ENCODE data around the gene SLC2A6.

Gene SLC2A6

DNA sequence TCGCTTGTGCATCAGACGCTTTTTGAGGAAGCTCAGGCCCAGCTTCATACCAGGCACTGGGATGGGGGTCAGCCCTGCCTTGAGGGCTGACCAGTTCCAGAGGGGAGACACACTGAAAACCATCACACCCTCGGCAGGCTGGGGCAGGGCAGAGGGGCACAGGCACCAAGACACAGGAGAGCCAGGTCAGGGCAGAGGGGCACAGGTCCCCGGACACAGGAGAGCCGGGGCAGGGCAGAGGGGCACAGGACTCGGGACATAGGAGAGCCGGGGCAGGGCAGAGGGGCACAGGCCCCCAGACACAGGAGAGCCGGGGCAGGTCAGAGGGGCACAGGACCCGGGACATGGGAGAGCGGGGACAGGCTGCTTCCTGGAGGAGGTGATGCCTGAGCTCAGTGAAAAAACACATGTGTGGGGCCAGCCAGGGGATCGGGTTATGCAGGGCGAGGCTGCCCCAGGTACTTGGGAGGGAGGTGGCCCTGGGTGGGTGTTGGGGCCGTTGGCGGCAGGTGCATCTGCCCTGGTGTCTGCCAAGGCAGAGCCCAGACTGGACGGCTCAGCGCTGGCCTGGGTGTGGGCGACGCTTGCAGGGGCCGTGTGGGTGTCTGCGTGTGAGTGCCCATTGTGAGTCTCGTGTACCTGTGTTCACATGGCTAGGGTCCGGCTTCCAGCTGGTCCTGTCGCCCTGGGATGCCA is 15.1 kb upstream of the SLC2A6 start:
- no peaks in the 10 kb centered on the region for H3K4me1 Mint-ChIP-seq
- no peak for ATAC-seq

DNA sequence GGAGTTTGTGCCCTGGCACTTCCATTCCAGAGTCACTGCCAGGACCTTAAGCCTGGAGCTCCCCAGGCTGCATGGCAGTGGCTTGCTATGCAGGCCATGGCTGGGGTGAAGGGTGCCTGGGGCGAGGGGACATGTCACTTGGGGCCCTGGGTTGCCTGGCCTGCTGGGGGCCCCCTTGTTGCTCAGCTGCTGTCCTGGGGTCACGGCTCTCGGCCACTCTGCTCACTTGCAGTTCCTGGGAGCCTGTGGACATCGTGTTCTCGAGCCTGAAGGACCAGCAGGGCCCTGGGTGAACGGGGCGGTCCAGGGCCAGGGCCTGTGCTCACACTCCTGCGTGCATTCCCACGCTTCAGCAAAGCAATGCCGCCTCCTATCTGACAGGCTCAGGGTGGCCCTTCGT is 14.5 kb upstream of the SLC2A6 start:
- ATAC-seq (no peak), DNase-seq (ENCODE audit: low spot score in 2 of 2) (no peak)
- H3K4me3 Mint-ChIP-seq: no peak overlapping the region
- H3K9me3 Mint-ChIP-seq: no peaks in the 10 kb centered on the region
- H3K4me1 Mint-ChIP-seq: no peaks in the 10 kb centered on the region
- H3K27ac Mint-ChIP-seq: no peak overlapping the region
- no peaks in the 10 kb centered on the region for H3K36me3 Mint-ChIP-seq

More for the DNA sequence above, 15.1 kb upstream of the SLC2A6 start:
- DNase-seq (ENCODE audit: low spot score in 2 of 2): no peak
- Mint-ChIP-seq H3K4me3 (no peak overlapping the region), H3K27ac (no peak overlapping the region), H3K36me3 (no peaks in the 10 kb centered on the region), H3K9me3 (no peaks in the 10 kb centered on the region)

DNA sequence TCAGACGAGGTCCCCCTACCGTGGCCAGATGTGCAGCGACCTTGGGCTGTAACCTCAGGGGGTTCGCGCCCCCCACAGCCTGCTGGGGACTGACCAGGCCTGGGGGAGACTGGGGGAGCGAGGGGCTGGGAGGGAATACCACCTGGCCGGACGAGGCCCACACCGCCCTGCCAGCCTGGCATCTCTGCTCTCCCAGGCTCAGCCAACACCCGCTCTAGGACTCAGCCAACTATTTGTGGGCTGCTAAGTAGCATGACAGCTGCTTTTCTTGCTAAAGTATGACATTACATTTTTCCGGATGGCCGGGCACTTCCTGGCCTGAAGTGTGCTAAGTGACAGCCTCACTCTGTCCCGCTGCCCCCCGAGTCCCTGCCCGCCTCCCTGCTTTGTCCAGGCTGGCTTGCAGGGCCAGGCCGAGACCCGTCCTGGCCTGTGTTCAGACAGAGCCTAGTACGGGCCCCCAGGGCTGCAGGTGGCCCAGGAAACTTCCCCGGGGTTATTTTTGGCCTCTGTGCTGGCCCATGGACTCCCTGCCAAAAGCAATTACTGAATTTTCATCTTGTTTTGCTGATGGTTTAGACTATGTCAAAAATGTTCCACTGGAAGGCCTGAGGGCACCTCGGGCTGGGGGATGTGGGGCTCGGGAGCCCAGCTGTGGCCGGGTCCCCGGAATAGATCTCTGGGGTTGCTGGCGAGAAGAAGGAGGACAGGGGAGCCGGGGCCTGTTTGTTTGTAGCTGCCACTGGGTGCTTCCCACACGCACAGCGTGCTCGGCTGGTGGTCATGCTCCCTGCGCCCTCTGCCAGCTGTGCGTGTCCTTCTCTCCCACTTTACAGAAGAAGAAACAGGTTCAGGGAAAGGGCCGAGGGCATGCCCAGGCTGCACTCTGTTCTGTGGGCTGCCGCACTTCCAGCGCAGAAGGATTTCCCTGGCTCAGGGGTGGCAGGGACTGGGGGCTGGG is 13.4 kb upstream of the SLC2A6 start:
- Mint-ChIP-seq H3K27ac (no peak overlapping the region), H3K36me3 (no peaks in the 10 kb centered on the region), H3K4me3 (no peak overlapping the region), H3K9me3 (no peaks in the 10 kb centered on the region), H3K4me1 (no peaks in the 10 kb centered on the region)
- no peak for ATAC-seq
- no peak for DNase-seq (ENCODE audit: low spot score in 2 of 2)

DNA sequence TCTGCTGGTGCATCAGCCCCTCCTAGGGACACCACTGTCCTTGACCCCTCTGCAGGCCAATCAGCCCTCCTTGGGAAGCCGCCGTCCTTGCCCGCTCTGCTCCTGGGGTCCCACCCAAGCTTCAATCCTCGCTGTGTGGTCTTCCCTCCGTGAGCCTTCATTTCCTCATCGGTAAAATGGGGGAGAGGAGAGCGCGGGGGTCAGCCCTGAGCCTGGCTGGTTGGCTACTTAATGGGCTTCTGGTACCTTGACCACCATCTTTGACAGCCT is 12.7 kb upstream of the SLC2A6 start:
- H3K4me1 Mint-ChIP-seq: no peaks in the 10 kb centered on the region
- DNase-seq (ENCODE audit: low spot score in 2 of 2) (no peak), ATAC-seq (no peak)
- no peak overlapping the region for H3K27ac Mint-ChIP-seq
- no peaks in the 10 kb centered on the region for H3K9me3 Mint-ChIP-seq
- no peaks in the 10 kb centered on the region for H3K36me3 Mint-ChIP-seq
- H3K4me3 Mint-ChIP-seq: no peak overlapping the region

DNA sequence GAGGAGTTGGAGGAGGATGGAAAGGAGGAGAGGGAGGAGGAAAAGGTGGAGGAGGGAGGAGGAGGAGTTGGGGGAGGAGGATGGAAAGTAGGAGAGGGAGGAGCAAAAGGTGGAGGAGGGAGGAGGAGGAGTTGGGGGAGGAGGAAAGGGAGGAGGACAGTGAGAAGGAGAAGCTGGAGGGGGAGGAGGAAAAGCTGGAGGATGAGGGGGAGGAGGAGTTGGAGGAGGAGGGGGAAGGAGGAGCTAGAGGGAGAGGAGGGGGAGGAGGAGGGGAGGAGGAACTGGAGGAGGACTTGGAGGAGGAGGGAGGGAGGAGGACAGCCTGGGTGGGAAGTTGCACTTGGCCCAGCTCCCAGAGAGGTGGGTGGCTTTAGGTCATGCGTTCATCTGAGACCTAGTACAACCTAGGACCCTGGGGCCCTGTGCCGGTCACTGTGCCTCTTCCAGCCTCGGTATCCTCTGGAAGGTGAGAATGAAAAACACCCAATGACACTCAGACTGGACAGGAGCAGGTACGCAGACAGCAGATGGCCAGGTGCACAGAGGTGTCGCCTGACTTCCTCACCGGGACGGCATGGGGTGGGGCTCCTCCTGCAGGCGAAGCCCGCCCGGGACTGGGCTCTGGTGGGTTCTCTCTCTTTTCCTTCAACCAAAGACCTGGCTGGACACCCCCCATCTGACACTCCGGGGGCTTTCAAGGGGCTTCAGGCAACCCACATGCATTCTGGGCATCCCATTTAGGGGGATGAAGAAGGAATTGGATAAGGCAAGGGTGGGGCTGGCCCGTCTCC is 12.2 kb upstream of the SLC2A6 start:
- DNase-seq (ENCODE audit: low spot score in 2 of 2): no peak
- Mint-ChIP-seq H3K9me3 (no peaks in the 10 kb centered on the region), H3K4me3 (no peak overlapping the region), H3K27ac (no peak overlapping the region), H3K36me3 (no peaks in the 10 kb centered on the region), H3K4me1 (no peaks in the 10 kb centered on the region)
- no peak for ATAC-seq

DNA sequence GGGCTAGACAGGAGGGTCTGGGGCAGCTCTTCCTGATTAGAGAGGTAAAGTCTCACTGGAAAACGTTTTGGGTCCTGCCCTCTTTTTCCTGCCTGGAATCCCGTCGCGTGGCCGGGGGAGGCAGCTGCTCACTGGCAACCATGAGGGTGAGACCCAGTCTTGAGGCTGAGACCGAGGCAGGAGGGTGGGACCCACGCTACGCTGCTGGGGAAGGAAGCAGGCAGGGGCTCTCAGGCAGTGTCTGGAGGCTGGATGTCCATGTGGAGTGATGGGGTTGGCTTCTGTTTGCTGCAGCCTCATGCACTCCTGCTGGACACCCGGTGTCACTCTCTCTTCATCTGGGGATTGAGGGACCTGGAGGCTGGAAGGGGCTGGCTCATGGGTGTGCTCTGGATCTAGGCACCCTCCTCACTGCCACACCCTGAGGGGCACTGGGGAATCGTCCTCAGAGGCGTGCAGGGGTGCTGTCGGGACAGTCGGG is 11.3 kb upstream of the SLC2A6 start:
- H3K27ac Mint-ChIP-seq: no peak overlapping the region
- no peaks in the 10 kb centered on the region for H3K36me3 Mint-ChIP-seq
- no peak overlapping the region for H3K4me3 Mint-ChIP-seq
- DNase-seq (ENCODE audit: low spot score in 2 of 2) (no peak), ATAC-seq (no peak)
- H3K9me3 Mint-ChIP-seq: no peaks in the 10 kb centered on the region
- H3K4me1 Mint-ChIP-seq: no peaks in the 10 kb centered on the region

DNA sequence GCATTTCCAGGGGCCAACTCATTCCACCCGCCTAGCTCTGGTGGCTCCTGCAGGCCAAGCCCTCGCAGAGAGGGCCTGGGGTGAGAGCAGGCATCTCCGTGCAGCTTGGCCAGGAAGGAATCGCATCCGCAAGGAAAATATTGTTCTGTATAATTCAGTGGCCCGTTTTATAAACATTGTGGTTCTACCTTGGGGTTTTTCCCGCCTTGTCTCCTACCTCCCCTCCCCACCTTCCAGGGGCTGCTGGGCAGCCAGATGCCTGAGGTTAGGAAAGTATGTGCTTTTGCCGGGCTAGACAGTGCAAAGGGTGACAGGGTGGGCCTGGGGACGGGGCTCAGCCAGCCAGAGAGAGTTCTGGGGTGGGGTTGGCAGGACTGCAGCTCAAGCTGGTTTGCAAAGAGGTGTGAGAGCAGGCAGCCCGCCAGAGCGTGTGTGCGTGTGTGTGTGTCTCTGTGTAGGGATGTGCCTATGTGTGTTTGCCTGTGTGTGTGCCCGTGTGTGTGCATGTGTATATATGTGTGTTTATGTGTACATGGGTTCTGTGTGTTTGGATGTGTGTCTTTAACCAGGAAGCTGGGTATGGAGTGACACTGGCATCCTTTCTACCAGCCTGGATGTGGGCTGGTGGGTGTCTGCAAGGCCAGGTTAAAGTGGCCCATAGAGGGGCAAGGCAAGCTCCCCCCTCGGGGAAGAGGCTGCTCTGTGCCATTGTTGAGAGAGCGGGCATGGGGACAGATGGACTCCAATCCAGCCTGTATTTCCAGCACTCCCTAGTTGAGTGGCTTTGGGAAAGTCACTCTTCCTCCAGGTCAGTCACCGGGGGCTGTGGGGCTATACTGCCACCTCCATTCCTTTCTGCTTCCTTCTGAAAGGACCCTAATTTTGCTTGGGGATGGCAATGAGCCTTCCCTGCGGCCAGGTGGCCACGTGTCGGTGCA is 10.6 kb upstream of the SLC2A6 start:
- H3K9me3 Mint-ChIP-seq: no peaks in the 10 kb centered on the region
- no peak for DNase-seq (ENCODE audit: low spot score in 2 of 2)
- H3K36me3 Mint-ChIP-seq: no peaks in the 10 kb centered on the region
- no peak overlapping the region for H3K27ac Mint-ChIP-seq
- no peak overlapping the region for H3K4me3 Mint-ChIP-seq
- no peak for ATAC-seq
- no peaks in the 10 kb centered on the region for H3K4me1 Mint-ChIP-seq

DNA sequence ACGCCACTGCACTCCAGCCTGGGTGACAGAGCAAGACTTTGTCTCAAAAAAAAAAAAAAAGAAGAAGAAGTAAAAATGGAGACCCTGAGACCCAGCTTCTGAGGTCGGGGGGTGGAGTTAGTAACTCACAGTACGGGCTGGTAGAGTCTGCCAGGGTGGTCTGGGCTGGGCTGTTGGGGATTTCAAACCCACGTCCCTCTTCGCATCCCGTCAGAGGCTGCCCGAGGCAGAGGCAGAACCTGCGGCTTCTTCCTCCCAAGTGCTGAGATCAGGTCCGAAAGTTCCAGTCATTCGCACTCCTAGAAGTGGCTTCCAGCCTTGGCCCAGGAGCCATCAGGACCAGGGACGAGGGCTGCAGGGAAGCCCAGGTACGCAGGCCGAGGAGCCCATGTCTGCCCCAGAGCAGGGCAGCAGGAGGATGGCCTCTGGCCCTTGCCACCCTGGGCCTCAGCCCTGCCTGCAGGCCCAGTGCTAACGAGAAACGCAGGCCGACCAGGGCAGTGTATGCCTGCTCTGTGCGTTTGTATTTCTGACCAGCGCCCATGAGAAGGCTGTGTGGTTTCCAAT is 9.9 kb upstream of the SLC2A6 start:
- no peak for DNase-seq (ENCODE audit: low spot score in 2 of 2)
- Mint-ChIP-seq H3K4me1 (no peaks in the 10 kb centered on the region), H3K27ac (no peak overlapping the region), H3K4me3 (no peak overlapping the region), H3K9me3 (no peaks in the 10 kb centered on the region), H3K36me3 (no peaks in the 10 kb centered on the region)
- no peak for ATAC-seq

DNA sequence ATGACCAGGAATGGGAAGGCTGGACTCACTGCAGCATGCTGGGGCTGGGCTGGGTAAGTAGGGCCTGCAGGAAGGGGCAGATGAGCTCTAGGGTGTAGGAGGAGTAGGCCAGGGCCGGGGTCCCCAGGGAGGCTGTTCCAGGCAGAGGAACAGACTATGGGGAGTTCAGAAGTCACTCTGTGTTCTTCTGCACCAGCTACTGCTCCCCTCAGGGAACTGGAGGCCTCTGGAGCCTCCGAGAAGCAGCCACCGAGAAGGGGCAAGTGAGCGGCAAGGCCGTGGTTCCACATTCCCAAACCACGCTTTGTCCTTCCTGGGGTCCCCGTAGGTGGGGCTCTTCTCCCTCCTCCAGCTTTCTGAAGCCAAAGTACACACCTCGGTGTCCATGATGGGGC is 8.4 kb upstream of the SLC2A6 start:
- ATAC-seq: no peak

DNA sequence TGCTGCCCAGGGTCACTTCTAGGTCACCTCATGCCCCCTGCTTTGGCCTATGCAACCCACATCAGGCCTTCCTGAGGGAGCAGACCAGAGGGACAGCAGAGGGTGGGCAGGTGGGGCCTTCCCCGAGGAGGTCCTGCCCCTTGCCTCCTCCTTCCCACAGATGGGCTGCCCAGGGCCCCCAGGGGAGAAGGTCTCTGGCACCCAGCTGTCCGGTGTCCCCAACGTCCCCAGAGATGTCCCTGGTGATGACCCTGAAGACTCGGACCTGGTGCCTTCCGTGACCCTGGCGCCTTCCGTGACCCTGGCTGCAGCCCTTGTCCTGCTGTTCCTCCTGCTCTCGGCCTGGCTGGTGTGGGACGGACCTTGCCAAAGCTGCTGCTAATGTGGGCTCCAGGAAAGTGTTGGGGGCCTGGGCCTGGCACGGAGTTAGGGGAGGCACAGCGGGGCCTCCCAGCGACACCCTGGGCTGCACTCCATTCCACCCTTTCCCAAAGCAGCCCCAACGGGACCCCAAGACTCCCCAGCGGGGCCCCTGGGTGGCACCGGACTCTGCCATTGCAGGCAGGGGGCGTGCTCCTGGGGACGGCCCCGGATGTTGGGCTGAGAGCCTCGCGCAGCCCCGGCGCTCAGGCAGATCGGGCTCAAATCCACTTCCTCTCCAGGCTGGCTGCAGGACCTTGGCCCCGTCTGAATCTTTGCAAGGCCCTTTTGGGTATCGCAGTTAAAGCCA is 6.8 kb upstream of the SLC2A6 start:
- ATAC-seq (peak; percentile 58), DNase-seq (ENCODE audit: low spot score in 2 of 2) (no peak)
- Mint-ChIP-seq H3K4me3 (peak overlapping the region; percentile 42), H3K27ac (no peak overlapping the region), H3K4me1 (no peaks in the 10 kb centered on the region), H3K36me3 (no peaks in the 10 kb centered on the region), H3K9me3 (no peaks in the 10 kb centered on the region)

More for the DNA sequence above, 8.4 kb upstream of the SLC2A6 start:
- Mint-ChIP-seq H3K4me3 (no peak overlapping the region), H3K27ac (no peak overlapping the region), H3K4me1 (no peaks in the 10 kb centered on the region), H3K9me3 (no peaks in the 10 kb centered on the region), H3K36me3 (no peaks in the 10 kb centered on the region)
- no peak for DNase-seq (ENCODE audit: low spot score in 2 of 2)

DNA sequence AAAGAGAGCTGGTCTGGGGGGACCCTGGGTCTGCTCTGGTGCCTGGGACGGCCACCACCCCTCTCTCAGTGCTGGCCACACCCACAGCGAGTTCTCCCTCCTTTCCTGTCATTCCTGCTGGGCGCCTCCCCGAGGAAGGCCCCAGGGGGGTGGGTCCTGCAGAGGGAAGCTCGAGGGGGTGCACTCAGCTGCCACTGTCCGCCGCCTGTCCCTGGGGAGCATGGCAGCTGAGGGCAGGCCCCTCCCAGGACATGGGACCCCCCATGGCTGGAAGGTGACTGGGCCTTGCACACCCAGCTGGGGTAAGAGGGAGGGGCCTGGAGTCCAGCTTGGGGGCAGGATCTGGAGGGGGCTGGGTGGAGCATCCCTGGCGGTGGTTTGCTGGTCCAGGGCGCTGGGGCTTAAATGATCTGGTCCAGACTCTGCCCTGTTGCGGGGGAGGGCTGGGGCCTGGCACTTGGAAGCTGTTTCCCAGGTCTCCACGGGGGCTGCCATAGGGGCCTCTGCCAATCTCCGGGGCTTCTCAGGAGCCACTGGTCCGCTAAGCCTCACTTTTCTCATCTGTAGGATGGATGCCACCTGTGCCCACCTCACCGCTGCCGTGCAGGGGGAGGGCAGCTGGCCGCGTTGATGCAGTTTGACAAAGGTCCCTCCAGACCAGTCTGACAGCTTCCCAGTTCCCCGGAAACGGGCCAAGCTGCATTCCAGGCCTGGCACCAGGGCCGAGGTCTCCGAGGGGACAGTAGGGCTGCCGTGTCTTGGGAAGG is 6.0 kb upstream of the SLC2A6 start:
- H3K9me3 Mint-ChIP-seq: no peaks in the 10 kb centered on the region
- ATAC-seq: no peak
- H3K27ac Mint-ChIP-seq: no peak overlapping the region
- no peak for DNase-seq (ENCODE audit: low spot score in 2 of 2)
- H3K36me3 Mint-ChIP-seq: no peaks in the 10 kb centered on the region
- H3K4me3 Mint-ChIP-seq: no peak overlapping the region
- no peaks in the 10 kb centered on the region for H3K4me1 Mint-ChIP-seq

DNA sequence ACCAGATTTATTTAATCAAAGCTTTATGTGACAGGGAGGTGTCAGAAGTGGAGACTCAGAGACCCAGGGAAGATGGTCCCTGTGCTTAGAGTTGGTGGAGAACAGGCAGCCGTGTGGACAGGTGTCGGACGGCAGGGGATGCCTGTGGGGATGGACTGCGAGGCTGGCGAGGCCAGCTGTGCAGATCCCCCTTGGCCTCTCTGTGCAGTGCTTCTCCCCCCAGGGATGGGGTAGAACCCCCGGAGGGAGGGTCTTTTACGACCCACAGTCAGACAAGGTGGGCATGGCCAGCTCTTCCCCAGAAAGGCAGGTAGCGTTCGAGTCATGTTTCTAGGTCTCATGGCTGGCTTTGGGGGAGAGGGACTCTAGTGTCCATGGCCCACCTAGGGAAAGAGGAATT is 4.7 kb upstream of the SLC2A6 start:
- Mint-ChIP-seq H3K4me3 (no peak overlapping the region), H3K36me3 (no peaks in the 10 kb centered on the region), H3K9me3 (no peaks in the 10 kb centered on the region), H3K27ac (no peak overlapping the region), H3K4me1 (no peaks in the 10 kb centered on the region)
- no peak for DNase-seq (ENCODE audit: low spot score in 2 of 2)
- no peak for ATAC-seq
